DND-41 (cell line): ENCODE measurements around the gene TREM2.

Experiments used
- ATAC-seq: fragments of 200-7000 bp; cut with Tn5 transposase; 3 replicates; pipeline ENCODE4 v1.9.1; 2021; ENCODE audit warnings: low read depth; ENCODE audit not compliant: insufficient read depth
- DNase-seq: peaks from one replicate; pipeline ENCODE4 v3.0.0-alpha.2; 2020
- H2AFZ ChIP-seq: 2 replicates; pipeline ENCODE4 v1.6.0; 2012; ENCODE audit warnings: low read depth, low read length
- H3K27ac ChIP-seq: 2 replicates; pipeline ENCODE4 v1.5.1; 2012; ENCODE audit warnings: low read length, inconsistent platforms
- H3K27me3 ChIP-seq: fragments of 200-600 bp; sonication (generic); 2 replicates; pipeline ENCODE4 v1.6.0; 2012; ENCODE audit warnings: low read length, mild to moderate bottlenecking, inconsistent platforms; ENCODE audit not compliant: insufficient read depth, poor library complexity
- H3K36me3 ChIP-seq: 2 replicates; pipeline ENCODE4 v1.5.1; 2012; ENCODE audit warnings: low read length, inconsistent platforms; ENCODE audit not compliant: insufficient read depth
- H3K4me1 ChIP-seq: 2 replicates; pipeline ENCODE4 v1.5.1; 2012; ENCODE audit warnings: mild to moderate bottlenecking, low read length; ENCODE audit not compliant: insufficient read depth
- H3K4me2 ChIP-seq: 2 replicates; pipeline ENCODE4 v1.6.0; 2012; ENCODE audit warnings: mild to moderate bottlenecking, moderate library complexity, low read length, inconsistent platforms; ENCODE audit not compliant: insufficient read depth
- H3K4me3 ChIP-seq, 2 experiments: fragments of 200-600 bp in 1 of 2; shearing (Covaris generic) in 1 of 2; 2 replicates each; pipeline ENCODE4 v1.5.1; 2012 to 2016; ENCODE audit warnings: inconsistent platforms in 2 of 2, low read length in 2 of 2, mild to moderate bottlenecking in 2 of 2, low read depth in 1 of 2, moderate library complexity in 1 of 2
- H3K79me2 ChIP-seq: 2 replicates; pipeline ENCODE4 v1.6.0; 2012; ENCODE audit warnings: low read length, inconsistent platforms; ENCODE audit not compliant: insufficient read depth
- H3K9ac ChIP-seq: 2 replicates; pipeline ENCODE4 v1.6.0; 2012; ENCODE audit warnings: low read depth, mild to moderate bottlenecking, inconsistent platforms, low read length, moderate library complexity
- H3K9me3 ChIP-seq: 2 replicates; pipeline ENCODE4 v1.5.1; 2012; ENCODE audit warnings: low read length, moderate library complexity, mild to moderate bottlenecking, inconsistent platforms; ENCODE audit not compliant: insufficient read depth, severe bottlenecking
- H4K20me1 ChIP-seq: 2 replicates; pipeline ENCODE4 v1.6.0; 2012; ENCODE audit warnings: low read length; ENCODE audit not compliant: insufficient read depth
- CTCF ChIP-seq: IDR thresholded peaks from 2 replicates; pipeline ENCODE4 v1.5.1; 2012; ENCODE audit warnings: borderline replicate concordance, low read length, moderate library complexity, mild to moderate bottlenecking; ENCODE audit not compliant: poor library complexity, severe bottlenecking; ENCODE audit errors: extremely low read depth
- EZH2 ChIP-seq: IDR thresholded peaks from 3 replicates; pipeline ENCODE4 v1.6.1; 2012; ENCODE audit warnings: borderline replicate concordance, low read depth, mild to moderate bottlenecking, moderate library complexity, low read length, inconsistent platforms; ENCODE audit not compliant: severe bottlenecking

Gene TREM2

GRCh38 chr6:41186031-41186562, 23.2 kb upstream of the TREM2 start:
- ATAC-seq (no peak), DNase-seq (no peak)
- H3K9me3 ChIP-seq: peaks cover 11% of the 10 kb centered on the region
- H3K4me3 ChIP-seq: no peak overlapping the region
- H3K36me3 ChIP-seq: 0 out of 2 replicates have a peak, but pooled peaks cover 3% of the 10 kb centered on the region
- no peak overlapping the region for H3K9ac ChIP-seq
- peaks cover 12% of the 10 kb centered on the region; the same call in 1 of the 2 replicates for H3K4me1 ChIP-seq
- H4K20me1 ChIP-seq: no peaks in the 10 kb centered on the region
- H3K27me3 ChIP-seq: no peaks in the 10 kb centered on the region
- H3K79me2 ChIP-seq: no peaks in the 10 kb centered on the region
- TF ChIP-seq CTCF (no peak), EZH2 (no peak)
- H3K27ac ChIP-seq: peak overlapping the region; percentile 33
- H2AFZ ChIP-seq: 0 out of 2 replicates have a peak overlapping the region, but pooled peaks have one; percentile 21
- H3K4me2 ChIP-seq: no peak overlapping the region

GRCh38 chr6:41184761-41185160, 21.8 kb upstream of the TREM2 start:
- no peak for DNase-seq
- no peak for ATAC-seq
- Histone ChIP-seq H3K4me3 (no peak overlapping the region), H3K9me3 (peaks cover 4% of the 10 kb centered on the region), H3K79me2 (no peaks in the 10 kb centered on the region), H4K20me1 (no peaks in the 10 kb centered on the region), H3K4me2 (no peak overlapping the region), H3K27ac (no peak overlapping the region), H3K27me3 (no peaks in the 10 kb centered on the region), H2AFZ (no peak overlapping the region), H3K4me1 (peaks cover 12% of the 10 kb centered on the region; the same call in 1 of the 2 replicates), H3K9ac (no peak overlapping the region), H3K36me3 (no peaks in the 10 kb centered on the region)
- TF ChIP-seq CTCF: no peak
- TF ChIP-seq EZH2: no peak

DNA sequence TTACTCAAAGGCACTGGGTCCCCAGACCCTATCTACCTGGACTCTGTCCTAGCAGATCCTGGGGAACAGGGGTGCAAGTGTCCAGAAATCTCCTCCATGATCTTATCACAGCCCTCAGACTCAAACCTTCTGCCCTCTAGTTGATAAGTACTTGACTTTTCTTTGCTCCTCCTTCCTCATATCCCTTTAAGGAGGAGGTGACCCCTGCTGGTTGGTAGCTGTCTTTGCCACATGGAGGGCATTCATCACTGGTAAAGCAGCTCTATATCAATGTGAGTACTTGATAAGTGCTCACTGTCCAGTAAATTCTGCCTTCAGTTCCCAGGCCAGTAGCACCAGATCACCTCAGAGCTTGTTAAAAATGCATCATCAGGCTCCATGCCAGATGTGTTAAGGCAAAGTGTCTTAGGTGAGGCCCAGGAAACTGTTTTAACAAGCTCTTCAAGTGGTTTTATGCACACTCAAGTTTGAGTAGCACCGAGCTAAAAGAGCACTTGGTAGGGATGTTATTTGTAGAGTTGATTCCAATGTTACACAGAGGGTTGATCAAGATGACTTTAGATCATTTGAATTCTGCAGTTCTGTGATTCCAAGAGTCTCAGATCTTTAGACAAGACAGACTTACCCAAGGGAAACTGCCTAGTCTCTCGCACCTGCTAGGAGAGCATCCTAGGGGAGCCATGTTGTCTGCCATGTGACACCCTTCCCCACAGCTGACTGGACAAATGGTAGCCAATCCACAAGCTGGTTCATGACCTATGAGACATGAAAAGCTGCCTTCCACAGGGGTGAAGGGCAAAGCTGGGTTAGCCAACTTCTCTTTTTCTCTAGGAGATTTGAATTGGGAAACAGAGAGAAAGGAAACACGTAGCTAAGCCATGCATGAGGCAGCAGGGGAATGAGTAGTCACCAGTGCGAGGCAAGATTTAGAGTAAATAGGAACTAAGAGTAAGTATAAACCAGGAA, 19.4 kb upstream of the TREM2 start:
- no peaks in the 10 kb centered on the region for H3K79me2 ChIP-seq
- no peak overlapping the region for H3K27ac ChIP-seq
- no peaks in the 10 kb centered on the region for H3K9me3 ChIP-seq
- H3K4me1 ChIP-seq: peaks cover 12% of the 10 kb centered on the region; the same call in 1 of the 2 replicates
- H3K27me3 ChIP-seq: no peaks in the 10 kb centered on the region
- no peaks in the 10 kb centered on the region for H3K36me3 ChIP-seq
- no peak overlapping the region for H3K4me3 ChIP-seq
- no peak overlapping the region for H3K9ac ChIP-seq
- peak; percentile 94 for ATAC-seq
- no peaks in the 10 kb centered on the region for H4K20me1 ChIP-seq
- TF ChIP-seq EZH2: no peak
- peak; percentile 89 for TF ChIP-seq CTCF
- peak; percentile 73 for DNase-seq
- H2AFZ ChIP-seq: peak overlapping the region; percentile 9; the same call in 1 of the 2 replicates
- no peak overlapping the region for H3K4me2 ChIP-seq
